Loucy (cell line): ENCODE measurements around the gene SSTR1.

ENCODE experiments used
- EZH2phosphoT487 ChIP-seq: fragments of 200-600 bp; IDR thresholded peaks from 2 replicates; pipeline ENCODE4 v1.6.1; 2018; ENCODE audit warnings: antibody characterized with exemption, mild to moderate bottlenecking, moderate library complexity, borderline replicate concordance
- TF ChIP-seq, protein P1 (sequence below): fragments of 200-600 bp; sonication (generic); conservative IDR thresholded peaks from 2 replicates; pipeline ENCODE4 v1.5.1; 2014; ENCODE audit warnings: mild to moderate bottlenecking, antibody characterized with exemption, low read length

DNA sequence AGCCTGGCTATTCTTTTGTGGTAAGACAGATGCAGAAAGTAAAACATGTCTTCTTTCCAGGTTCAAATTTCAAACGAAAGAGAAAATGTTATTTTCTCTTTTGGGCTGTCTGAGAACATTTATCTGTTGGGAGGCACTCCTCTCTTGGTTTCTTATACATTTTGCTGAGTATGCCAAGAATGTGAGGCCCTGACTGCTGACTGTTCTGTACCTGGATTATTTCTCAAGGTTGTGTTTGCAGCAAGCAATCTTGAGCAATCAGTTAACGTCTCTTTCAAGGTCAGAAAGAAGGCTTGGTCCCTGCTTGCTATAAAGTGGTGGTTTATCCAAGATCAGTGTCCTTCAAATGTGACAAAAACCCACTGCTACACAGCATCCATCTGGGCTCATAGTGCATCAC lies 9.8 kb downstream of the SSTR1 start:
- TF ChIP-seq, protein P1, sequence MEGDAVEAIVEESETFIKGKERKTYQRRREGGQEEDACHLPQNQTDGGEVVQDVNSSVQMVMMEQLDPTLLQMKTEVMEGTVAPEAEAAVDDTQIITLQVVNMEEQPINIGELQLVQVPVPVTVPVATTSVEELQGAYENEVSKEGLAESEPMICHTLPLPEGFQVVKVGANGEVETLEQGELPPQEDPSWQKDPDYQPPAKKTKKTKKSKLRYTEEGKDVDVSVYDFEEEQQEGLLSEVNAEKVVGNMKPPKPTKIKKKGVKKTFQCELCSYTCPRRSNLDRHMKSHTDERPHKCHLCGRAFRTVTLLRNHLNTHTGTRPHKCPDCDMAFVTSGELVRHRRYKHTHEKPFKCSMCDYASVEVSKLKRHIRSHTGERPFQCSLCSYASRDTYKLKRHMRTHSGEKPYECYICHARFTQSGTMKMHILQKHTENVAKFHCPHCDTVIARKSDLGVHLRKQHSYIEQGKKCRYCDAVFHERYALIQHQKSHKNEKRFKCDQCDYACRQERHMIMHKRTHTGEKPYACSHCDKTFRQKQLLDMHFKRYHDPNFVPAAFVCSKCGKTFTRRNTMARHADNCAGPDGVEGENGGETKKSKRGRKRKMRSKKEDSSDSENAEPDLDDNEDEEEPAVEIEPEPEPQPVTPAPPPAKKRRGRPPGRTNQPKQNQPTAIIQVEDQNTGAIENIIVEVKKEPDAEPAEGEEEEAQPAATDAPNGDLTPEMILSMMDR, result no peak
- TF ChIP-seq EZH2phosphoT487, result no peak
